GM12873 (cell line): ENCODE data around the gene CEP76.

Source experiments
- CTCF ChIP-seq: IDR thresholded peaks from 2 replicates; pipeline ENCODE4 v1.5.1; 2012; ENCODE audit warnings: low read depth, mild to moderate bottlenecking, moderate library complexity, low read length, control low read depth; ENCODE audit not compliant: insufficient read depth; ENCODE audit errors: missing control alignments

Gene CEP76

GRCh38 chr18:12638644-12639124 lies 63.8 kb downstream of the CEP76 start:
- no peak for TF ChIP-seq CTCF

- TF ChIP-seq CTCF, result no peak
These were observed 64.5 kb downstream of the CEP76 start for GRCh38 chr18:12637901-12638643.

- TF ChIP-seq CTCF, result no peak
These were observed 65.1 kb downstream of the CEP76 start for GRCh38 chr18:12637393-12637792.

GRCh38 chr18:12631831-12632477 lies 70.6 kb downstream of the CEP76 start:
- TF ChIP-seq CTCF, result no peak

GRCh38 chr18:12630136-12630535 lies 72.4 kb downstream of the CEP76 start:
- TF ChIP-seq CTCF, result no peak

- no peak for TF ChIP-seq CTCF
These were observed 73.5 kb downstream of the CEP76 start for GRCh38 chr18:12628706-12629702.
